GM06990 (cell line): Measurements from ENCODE around the gene CKAP5.
"Not testable (repeated sequence)": the region's sequence is repeated elsewhere in the genome, so short reads cannot be mapped to it uniquely, and the experiment has no call there.

Experiments used
- DNase-seq: peaks from one replicate; pipeline ENCODE4 v3.0.0-alpha.2; 2011; ENCODE audit not compliant: insufficient read length; ENCODE audit errors: extremely low read depth
- H3K27me3 ChIP-seq: replicated peaks from 2 replicates; pipeline ENCODE4 v1.6.0; 2011; ENCODE audit warnings: low read length; ENCODE audit not compliant: control insufficient read depth, insufficient read depth
- H3K36me3 ChIP-seq: 2 replicates; pipeline ENCODE4 v1.5.1; 2011; ENCODE audit warnings: low read length; ENCODE audit not compliant: control insufficient read depth, insufficient read depth
- H3K4me3 ChIP-seq: replicated peaks from 2 replicates; pipeline ENCODE4 v1.5.1; 2011; ENCODE audit warnings: low read depth, mild to moderate bottlenecking, control low read depth, low read length
- TF ChIP-seq, protein P1 (sequence below): IDR thresholded peaks from 2 replicates; pipeline ENCODE4 v1.5.1; 2011; ENCODE audit warnings: low read length, control low read depth, mild to moderate bottlenecking, inconsistent platforms; ENCODE audit not compliant: insufficient read depth, poor library complexity, severe bottlenecking

CKAP5 gene

GRCh38 chr11:46801694-46802470, 44.2 kb downstream of the CKAP5 start:
- peaks cover 6% of the 10 kb centered on the region for H3K36me3 ChIP-seq
- no peaks in the 10 kb centered on the region for H3K27me3 ChIP-seq
- TF ChIP-seq, protein P1, sequence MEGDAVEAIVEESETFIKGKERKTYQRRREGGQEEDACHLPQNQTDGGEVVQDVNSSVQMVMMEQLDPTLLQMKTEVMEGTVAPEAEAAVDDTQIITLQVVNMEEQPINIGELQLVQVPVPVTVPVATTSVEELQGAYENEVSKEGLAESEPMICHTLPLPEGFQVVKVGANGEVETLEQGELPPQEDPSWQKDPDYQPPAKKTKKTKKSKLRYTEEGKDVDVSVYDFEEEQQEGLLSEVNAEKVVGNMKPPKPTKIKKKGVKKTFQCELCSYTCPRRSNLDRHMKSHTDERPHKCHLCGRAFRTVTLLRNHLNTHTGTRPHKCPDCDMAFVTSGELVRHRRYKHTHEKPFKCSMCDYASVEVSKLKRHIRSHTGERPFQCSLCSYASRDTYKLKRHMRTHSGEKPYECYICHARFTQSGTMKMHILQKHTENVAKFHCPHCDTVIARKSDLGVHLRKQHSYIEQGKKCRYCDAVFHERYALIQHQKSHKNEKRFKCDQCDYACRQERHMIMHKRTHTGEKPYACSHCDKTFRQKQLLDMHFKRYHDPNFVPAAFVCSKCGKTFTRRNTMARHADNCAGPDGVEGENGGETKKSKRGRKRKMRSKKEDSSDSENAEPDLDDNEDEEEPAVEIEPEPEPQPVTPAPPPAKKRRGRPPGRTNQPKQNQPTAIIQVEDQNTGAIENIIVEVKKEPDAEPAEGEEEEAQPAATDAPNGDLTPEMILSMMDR: no peak
- H3K4me3 ChIP-seq: no peak overlapping the region
- DNase-seq: no peak

DNA sequence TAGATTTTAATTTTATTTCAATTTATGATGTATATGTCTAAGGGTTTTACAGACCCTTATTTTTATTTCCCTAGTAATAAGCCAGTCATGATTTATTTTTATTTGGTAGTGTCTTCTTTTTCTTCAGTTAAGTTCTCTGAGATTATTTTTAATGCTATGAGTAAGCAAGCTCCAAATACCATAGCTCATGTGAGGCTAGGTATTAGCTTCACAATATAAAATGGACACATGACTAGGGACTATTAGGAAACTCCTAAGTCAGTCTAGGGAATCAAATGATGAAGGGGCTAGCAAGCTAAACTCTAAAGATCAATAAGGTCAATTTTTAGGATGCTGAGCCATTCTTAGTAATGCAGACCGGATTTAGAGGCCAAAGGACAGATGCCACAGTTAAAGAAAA, 45.9 kb downstream of the CKAP5 start:
- Histone ChIP-seq H3K4me3 (no peak overlapping the region), H3K27me3 (no peaks in the 10 kb centered on the region), H3K36me3 (peaks cover 6% of the 10 kb centered on the region)
- TF ChIP-seq, protein P1: no peak
- no peak for DNase-seq

DNA sequence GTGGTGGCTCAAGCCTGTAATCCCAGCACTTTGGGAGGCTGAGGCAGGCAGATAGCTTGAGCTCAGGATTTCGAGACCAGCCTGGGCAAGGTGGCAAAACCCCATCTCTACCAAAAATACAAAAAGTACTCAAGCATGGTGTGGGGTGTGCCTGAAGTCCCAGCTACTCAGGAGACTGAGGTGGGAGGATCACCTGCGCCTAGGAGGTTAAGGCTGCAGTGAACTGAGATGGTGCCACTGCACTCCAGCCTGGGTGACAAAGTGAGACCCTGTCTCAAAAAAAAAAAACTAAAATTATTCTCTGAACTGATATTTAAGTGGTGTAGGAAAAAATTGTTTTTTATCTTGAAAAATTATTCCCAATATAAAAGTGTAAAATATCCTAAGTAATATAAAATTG, 46.4 kb downstream of the CKAP5 start:
- not testable (repeated sequence) for H3K36me3 ChIP-seq, H3K4me3 ChIP-seq, DNase-seq, H3K27me3 ChIP-seq

DNA sequence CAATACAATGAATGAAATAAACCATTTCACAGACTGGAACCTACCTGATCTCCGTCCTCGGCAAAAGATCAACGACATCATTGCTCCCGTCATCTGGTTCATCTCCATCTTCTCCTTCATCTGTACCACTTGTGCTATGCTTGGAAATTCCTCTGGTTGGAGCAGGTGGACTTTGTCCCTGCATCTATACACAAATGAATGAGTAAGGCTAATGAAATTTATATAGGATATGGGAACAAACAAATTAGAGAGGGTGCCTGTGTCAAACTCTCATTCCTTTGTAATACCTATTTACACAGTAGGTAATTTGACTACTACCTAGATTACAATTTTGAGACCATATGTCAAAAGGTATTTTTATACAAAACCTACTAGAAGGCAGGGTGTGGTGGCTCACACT, 67.7 kb downstream of the CKAP5 start:
- H3K36me3 ChIP-seq: peaks cover 6% of the 10 kb centered on the region
- H3K4me3 ChIP-seq: no peak overlapping the region
- no peaks in the 10 kb centered on the region for H3K27me3 ChIP-seq
- DNase-seq: no peak
- TF ChIP-seq, protein P1: no peak

GRCh38 chr11:46776878-46777277, 69.2 kb downstream of the CKAP5 start:
- DNase-seq: no peak
- TF ChIP-seq, protein P1: no peak
- Histone ChIP-seq H3K27me3 (no peaks in the 10 kb centered on the region), H3K36me3 (peaks cover 6% of the 10 kb centered on the region), H3K4me3 (no peak overlapping the region)

- H3K4me3 ChIP-seq: no peak overlapping the region
- no peak for DNase-seq
- H3K36me3 ChIP-seq: peaks cover 4% of the 10 kb centered on the region
- TF ChIP-seq, protein P1: no peak
- H3K27me3 ChIP-seq: no peaks in the 10 kb centered on the region
Measured at GRCh38 chr11:46769636-46770221, 76.4 kb downstream of the CKAP5 start.
